ENCODE measurements around the gene DYRK1B. TPM values are rescaled to one million over a fixed set of nuclear protein-coding genes. Genes with fewer than 3 reads are reported as not detected.

Gene DYRK1B
- polyA plus RNA-seq, 1 donor (not counting 4 experiments of a cell fraction or from before 2014, with no cell fraction given), result 4.6 TPM

GRCh38 chr19:39845933-39846677, 12.1 kb upstream of the DYRK1B start, which contains the start of gene FBL:
TSS of gene FBL (minus strand) at chr19:39846379. CDS start at chr19:39846300, 79 bp downstream.
- H3K9me3 ChIP-seq (ENCODE audit: control insufficient read depth, low read depth, low read length), result no peaks in the 10 kb centered on the region
- H2AFZ ChIP-seq (ENCODE audit: control insufficient read depth, low read length), result peak within 1 kb of the TSS; percentile 86
- dilution Hi-C loops (cut with MboI; ENCODE audit: extremely low pct_ligation_motif_present, low sequenced_read_pairs), result no loop called here
- TF ChIP-seq CTCF (optimal IDR thresholded peaks at IDR 0.05 in 1 of 3, IDR thresholded peaks at IDR 0.05 in 1 of 3, conservative IDR thresholded peaks at IDR 0.05 in 1 of 3; ENCODE audit: extremely low read depth in 1 of 3, insufficient read depth in 2 of 3, low read length in 3 of 3) (no peak), EZH2 (IDR thresholded peaks at IDR 0.05; ENCODE audit: low read length) (no peak)
- peaks cover 4% of the 10 kb centered on the region for H4K20me1 ChIP-seq (ENCODE audit: control insufficient read depth, extremely low read depth, insufficient read depth, low read length)
- peak within 1 kb of the TSS; percentile 97 for H3K4me2 ChIP-seq (ENCODE audit: control insufficient read depth, extremely low read depth, insufficient read depth, low read depth, low read length)
- peaks cover 36% of the 10 kb centered on the region for H3K4me1 ChIP-seq (ENCODE audit: control insufficient read depth, extremely low read depth, insufficient read depth, low read length)
- DNase-seq (ENCODE audit: low read depth, low spot score) (peak; percentile 57), FAIRE-seq (no peak)
- no peaks in the 10 kb centered on the region for H3K9me1 ChIP-seq (ENCODE audit: control insufficient read depth, extremely low read depth, insufficient read depth, low read length)
- peaks cover 0 to 3% of the 10 kb centered on the region in 2 experiments for H3K36me3 ChIP-seq (ENCODE audit: control insufficient read depth in 2 of 2, extremely low read depth in 1 of 2, insufficient read depth in 2 of 2, low read length in 2 of 2)
- peak within 1 kb of the TSS; percentile 86 to 95 (median 86) for H3K4me3 ChIP-seq (ENCODE audit: control insufficient read depth in 2 of 3, extremely low read depth in 1 of 3, insufficient read depth in 2 of 3, low read depth in 1 of 3, low read length in 3 of 3)
- peak within 1 kb of the TSS; percentile 92 for H3K9ac ChIP-seq (ENCODE audit: control insufficient read depth, extremely low read depth, insufficient read depth, low read length)
- H3K79me2 ChIP-seq (ENCODE audit: control insufficient read depth, insufficient read depth, low read length), result peaks cover 49% of the 10 kb centered on the region
- H3K27me3 ChIP-seq (ENCODE audit: control insufficient read depth, extremely low read depth, insufficient read depth, low read length), result no peaks in the 10 kb centered on the region
- peak within 1 kb of the TSS; percentile 86 for H3K27ac ChIP-seq (ENCODE audit: control insufficient read depth, insufficient read depth, low read length)

- TF ChIP-seq EZH2 (IDR thresholded peaks at IDR 0.05; ENCODE audit: low read length), result no peak
- peak in 1 of 3 experiments; percentile 31 for TF ChIP-seq CTCF (optimal IDR thresholded peaks at IDR 0.05 in 1 of 3, IDR thresholded peaks at IDR 0.05 in 1 of 3, conservative IDR thresholded peaks at IDR 0.05 in 1 of 3; ENCODE audit: extremely low read depth in 1 of 3, insufficient read depth in 2 of 3, low read length in 3 of 3)
- Histone ChIP-seq H3K27ac (ENCODE audit: control insufficient read depth, insufficient read depth, low read length) (peak overlapping the region; percentile 86), H3K79me2 (ENCODE audit: control insufficient read depth, insufficient read depth, low read length) (peaks cover 55% of the 10 kb centered on the region), H3K4me1 (ENCODE audit: control insufficient read depth, extremely low read depth, insufficient read depth, low read length) (peaks cover 36% of the 10 kb centered on the region), H3K36me3 (ENCODE audit: control insufficient read depth in 2 of 2, extremely low read depth in 1 of 2, insufficient read depth in 2 of 2, low read length in 2 of 2) (peaks cover 0 to 3% of the 10 kb centered on the region in 2 experiments), H3K4me3 (ENCODE audit: control insufficient read depth in 2 of 3, extremely low read depth in 1 of 3, insufficient read depth in 2 of 3, low read depth in 1 of 3, low read length in 3 of 3) (peak overlapping the region; percentile 86 to 95 (median 86)), H3K4me2 (ENCODE audit: control insufficient read depth, extremely low read depth, insufficient read depth, low read depth, low read length) (peak overlapping the region; percentile 97), H4K20me1 (ENCODE audit: control insufficient read depth, extremely low read depth, insufficient read depth, low read length) (peaks cover 4% of the 10 kb centered on the region), H3K9me1 (ENCODE audit: control insufficient read depth, extremely low read depth, insufficient read depth, low read length) (no peaks in the 10 kb centered on the region), H3K27me3 (ENCODE audit: control insufficient read depth, extremely low read depth, insufficient read depth, low read length) (no peaks in the 10 kb centered on the region), H3K9ac (ENCODE audit: control insufficient read depth, extremely low read depth, insufficient read depth, low read length) (peak overlapping the region; percentile 92), H3K9me3 (ENCODE audit: control insufficient read depth, low read depth, low read length) (no peaks in the 10 kb centered on the region), H2AFZ (ENCODE audit: control insufficient read depth, low read length) (peak overlapping the region; percentile 55)
- DNase-seq (ENCODE audit: low read depth, low spot score), result no peak
- dilution Hi-C loops (cut with MboI; ENCODE audit: extremely low pct_ligation_motif_present, low sequenced_read_pairs), result no loop called here
- no peak for FAIRE-seq
Measured at GRCh38 chr19:39845584-39845932, 11.6 kb upstream of the DYRK1B start.

Measured in keratinocyte (primary cell).